Chondrocyte (in vitro differentiated cells): Measurements from ENCODE around the gene ATP5PD. TPM values are rescaled to one million over a fixed set of nuclear protein-coding genes. Genes with fewer than 3 reads are reported as not detected.
A peak's percentile ranks its signal among the peaks of the same experiment; 100 is the strongest.

Experiments used
- DNase-seq: peaks from one replicate; pipeline ENCODE4 v3.0.0; 2021; ENCODE audit warnings: mixed read lengths, low spot score
- H3K27ac Mint-ChIP-seq: one replicate; pipeline ENCODE4 v1.8.0; 2021; ENCODE audit warnings: mild to moderate bottlenecking, moderate library complexity, mixed read lengths; ENCODE audit not compliant: unreplicated experiment
- H3K27me3 Mint-ChIP-seq: 2 replicates; pipeline ENCODE4 v1.8.0; 2021; ENCODE audit warnings: low read depth, mixed read lengths
- H3K36me3 Mint-ChIP-seq: 2 replicates; pipeline ENCODE4 v1.8.0; 2021; ENCODE audit warnings: low read depth, mixed read lengths
- H3K4me1 Mint-ChIP-seq: 2 replicates; pipeline ENCODE4 v1.8.0; 2021; ENCODE audit warnings: low read depth, mild to moderate bottlenecking, mixed read lengths
- H3K4me3 Mint-ChIP-seq: one replicate; pipeline ENCODE4 v1.8.0; 2021; ENCODE audit warnings: mild to moderate bottlenecking, moderate library complexity, mixed read lengths; ENCODE audit not compliant: unreplicated experiment
- H3K9me3 Mint-ChIP-seq: 2 replicates; pipeline ENCODE4 v1.8.0; 2021; ENCODE audit warnings: low read depth, mixed read lengths
- CTCF ChIP-seq: fragments of 200-600 bp; sonication (generic); IDR thresholded peaks from 2 replicates; pipeline ENCODE4 v1.5.0; 2021; ENCODE audit warnings: antibody characterized with exemption, mild to moderate bottlenecking, moderate library complexity
- total RNA-seq: library from RNA; stranded (reverse); gene quantifications from 3 replicates; pipeline ENCODE4 v1.2.1, GENCODE V29; 2021

Gene ATP5PD
- total RNA-seq, 1 donor from 2014 or later = 183 TPM

- no peak overlapping the region for H3K4me3 Mint-ChIP-seq
- peaks cover 5% of the 10 kb centered on the region for H3K36me3 Mint-ChIP-seq
- no peaks in the 10 kb centered on the region for H3K9me3 Mint-ChIP-seq
- peak overlapping the region; percentile 2 for H3K27ac Mint-ChIP-seq
- TF ChIP-seq CTCF = no peak
- no peaks in the 10 kb centered on the region for H3K27me3 Mint-ChIP-seq
- DNase-seq = no peak
- peaks cover 44% of the 10 kb centered on the region for H3K4me1 Mint-ChIP-seq
These were observed 56.1 kb downstream of the ATP5PD start for GRCh38 chr17:74990581-74991105.

Other genes starting within 250 kb of the ATP5PD start
- gene GRIN2C, start 187.1 kb downstream of the ATP5PD start, total RNA-seq = 0.07 to 0.28 TPM in 2 of 3 replicates, not detected in the other
- gene FDXR, start 174.0 kb downstream of the ATP5PD start, total RNA-seq = 7.2 to 11.6 TPM (median 9.0 TPM) in 3 replicates
- not detected in 3 replicates for gene FADS6, start 153.3 kb downstream of the ATP5PD start, total RNA-seq
- not detected in 3 replicates for gene USH1G, start 123.7 kb downstream of the ATP5PD start, total RNA-seq
- not detected in 3 replicates for gene OTOP2, start 122.7 kb downstream of the ATP5PD start, total RNA-seq
- not detected in 3 replicates for gene OTOP3, start 111.1 kb downstream of the ATP5PD start, total RNA-seq
- 4.7 to 7.7 TPM (median 5.2 TPM) in 3 replicates for gene HID1, start 74.2 kb downstream of the ATP5PD start, total RNA-seq
- 32.7 to 51.1 TPM (median 51.0 TPM) in 3 replicates for gene CDR2L, start 59.3 kb downstream of the ATP5PD start, total RNA-seq
- 18.9 to 25.7 TPM (median 19.8 TPM) in 3 replicates for gene MRPL58, start 34.3 kb downstream of the ATP5PD start, total RNA-seq
- gene KCTD2, start 256 bp upstream of the ATP5PD start, total RNA-seq = 16.8 to 20.4 TPM (median 17.1 TPM) in 3 replicates
- gene SLC16A5, start 41.0 kb upstream of the ATP5PD start, total RNA-seq = 2.1 to 3.0 TPM (median 3.0 TPM) in 3 replicates
- gene ARMC7, start 63.0 kb upstream of the ATP5PD start, total RNA-seq = 10.8 to 12.3 TPM (median 12.1 TPM) in 3 replicates
- gene NT5C, start 84.8 kb upstream of the ATP5PD start, total RNA-seq = 23.3 to 31.2 TPM (median 30.4 TPM) in 3 replicates
- gene JPT1, start 107.5 kb upstream of the ATP5PD start, total RNA-seq = 78.6 to 90.4 TPM (median 86.4 TPM) in 3 replicates
- gene SUMO2, start 136.0 kb upstream of the ATP5PD start, total RNA-seq = 307 to 347 TPM (median 312 TPM) in 3 replicates
- gene NUP85, start 158.7 kb upstream of the ATP5PD start, total RNA-seq = 36.7 to 63.9 TPM (median 41.3 TPM) in 3 replicates
- gene GGA3, start 214.6 kb upstream of the ATP5PD start, total RNA-seq = 26.9 to 30.3 TPM (median 28.4 TPM) in 3 replicates
- gene MRPS7, start 214.9 kb upstream of the ATP5PD start, total RNA-seq = 38.2 to 49.5 TPM (median 41.1 TPM) in 3 replicates
- gene MIF4GD, start 224.3 kb upstream of the ATP5PD start, total RNA-seq = 19.0 to 21.6 TPM (median 20.4 TPM) in 3 replicates
- 6.7 to 11.7 TPM (median 11.3 TPM) in 3 replicates for gene SLC25A19, start 242.5 kb upstream of the ATP5PD start, total RNA-seq